IMR-90 (cell line): ENCODE measurements around the gene CAMK2B. TPM values are rescaled to one million over a fixed set of nuclear protein-coding genes. Genes with fewer than 3 reads are reported as not detected.

Source experiments
- ATAC-seq: fragments of 200-7000 bp; cut with Tn5 transposase; 2 replicates; pipeline ENCODE4 v1.9.1; 2020; ENCODE audit warnings: low read depth, mild to moderate bottlenecking, moderate library complexity
- BruUV-seq: library from RNA; stranded (reverse); fragments of 400-500 nt; replicated peaks from 2 replicates; lab custom pipeline; 2021; lab: Mats Ljungman, UMichigan
- CTCF ChIA-PET: fragments of 300-600 bp; formaldehyde crosslinking; extraction: SDS; loops from one replicate; lab custom pipeline; 2021; ENCODE audit warnings: antibody characterized with exemption; lab: Yijun Ruan, JAX
- POLR2A ChIA-PET: fragments of 300-600 bp; sonication (Branson Sonifier 250); formaldehyde crosslinking; loops from one replicate; lab custom pipeline; 2022; ENCODE audit warnings: antibody characterized with exemption; ENCODE audit not compliant: unreplicated experiment; lab: Charles Lee
- DNase-seq: peaks from one replicate; pipeline ENCODE4 v3.0.0; 2013
- H2AFZ ChIP-seq: replicated peaks from 2 replicates; pipeline ENCODE3; 2013; ENCODE audit warnings: low read length, mild to moderate bottlenecking; ENCODE audit not compliant: poor library complexity
- H2AK5ac ChIP-seq: 2 replicates; pipeline ENCODE4 v1.6.1; 2013; ENCODE audit warnings: low read depth, low read length, inconsistent platforms
- H2AK9ac ChIP-seq: replicated peaks from 2 replicates; pipeline ENCODE3; 2013; ENCODE audit warnings: mild to moderate bottlenecking, low read depth, low read length, moderate library complexity; ENCODE audit not compliant: poor library complexity
- H2BK120ac ChIP-seq: 2 replicates; pipeline ENCODE4 v1.6.1; 2013; ENCODE audit warnings: low read depth, low read length, inconsistent platforms
- H2BK15ac ChIP-seq: 3 replicates; pipeline ENCODE4 v1.6.1; 2013; ENCODE audit warnings: low read depth, low read length, inconsistent platforms
- H2BK20ac ChIP-seq: 2 replicates; pipeline ENCODE4 v1.6.1; 2013; ENCODE audit warnings: low read depth, mild to moderate bottlenecking, inconsistent platforms, low read length, moderate library complexity
- H2BK5ac ChIP-seq: 2 replicates; pipeline ENCODE4 v1.6.1; 2013; ENCODE audit warnings: mild to moderate bottlenecking, low read depth, low read length, inconsistent platforms; ENCODE audit not compliant: poor library complexity, severe bottlenecking
- H3K14ac ChIP-seq: replicated peaks from 2 replicates; pipeline ENCODE4 v1.6.1; 2013; ENCODE audit warnings: low read depth, low read length, inconsistent platforms
- H3K18ac ChIP-seq: 2 replicates; pipeline ENCODE4 v1.6.1; 2013; ENCODE audit warnings: low read depth, low read length, control low read depth
- H3K23ac ChIP-seq: 2 replicates; pipeline ENCODE4 v1.6.1; 2013; ENCODE audit warnings: low read depth, low read length, inconsistent platforms
- H3K27ac ChIP-seq: 2 replicates; pipeline ENCODE4 v1.5.1; 2013; ENCODE audit warnings: mild to moderate bottlenecking, control low read depth, low read length; ENCODE audit not compliant: insufficient read depth
- H3K27me3 ChIP-seq: 2 replicates; pipeline ENCODE4 v1.6.1; 2013; ENCODE audit warnings: low read length; ENCODE audit not compliant: control insufficient read depth, insufficient read depth
- H3K36me3 ChIP-seq: 2 replicates; pipeline ENCODE4 v1.6.1; 2013; ENCODE audit warnings: low read length, mixed read lengths; ENCODE audit not compliant: control insufficient read depth, insufficient read depth
- H3K4ac ChIP-seq: 2 replicates; pipeline ENCODE4 v1.6.1; 2013; ENCODE audit warnings: low read depth, low read length, inconsistent platforms
- H3K4me1 ChIP-seq: 2 replicates; pipeline ENCODE4 v1.6.1; 2013; ENCODE audit warnings: low read length, mixed read lengths; ENCODE audit not compliant: control insufficient read depth, insufficient read depth
- H3K4me2 ChIP-seq: 2 replicates; pipeline ENCODE4 v1.6.1; 2013; ENCODE audit warnings: low read depth, mild to moderate bottlenecking, control low read depth, low read length, moderate library complexity
- H3K4me3 ChIP-seq: 2 replicates; pipeline ENCODE4 v1.5.1; 2013; ENCODE audit warnings: low read depth, mild to moderate bottlenecking, control low read depth, low read length, moderate library complexity; ENCODE audit not compliant: insufficient read depth
- H3K56ac ChIP-seq: 2 replicates; pipeline ENCODE4 v1.6.1; 2013; ENCODE audit warnings: low read length, inconsistent platforms; ENCODE audit not compliant: insufficient read depth; ENCODE audit errors: extremely low read depth
- H3K79me1 ChIP-seq, 2 experiments: 2 replicates each; pipeline ENCODE4 v1.6.1; 2013; ENCODE audit warnings: low read length in 2 of 2, inconsistent platforms in 1 of 2, low read depth in 1 of 2
- H3K9ac ChIP-seq: 2 replicates; pipeline ENCODE4 v1.6.1; 2013; ENCODE audit warnings: low read depth, low read length, control low read depth
- H3K9me1 ChIP-seq: 2 replicates; pipeline ENCODE4 v1.6.1; 2013; ENCODE audit warnings: low read length, inconsistent platforms; ENCODE audit not compliant: insufficient read depth
- H3K9me3 ChIP-seq: 2 replicates; pipeline ENCODE4 v1.6.1; 2013; ENCODE audit warnings: low read length; ENCODE audit not compliant: control insufficient read depth, insufficient read depth
- H4K20me1 ChIP-seq: 2 replicates; pipeline ENCODE4 v1.6.1; 2013; ENCODE audit warnings: low read length, inconsistent platforms; ENCODE audit not compliant: insufficient read depth
- H4K5ac ChIP-seq: 2 replicates; pipeline ENCODE4 v1.6.1; 2013; ENCODE audit warnings: mild to moderate bottlenecking, low read depth, low read length, control low read depth
- H4K8ac ChIP-seq, 2 experiments: 2 replicates each; pipeline ENCODE4 v1.6.1; 2013; ENCODE audit warnings: low read depth in 2 of 2, low read length in 2 of 2, control low read depth in 1 of 2, inconsistent platforms in 1 of 2
- H4K91ac ChIP-seq: 2 replicates; pipeline ENCODE4 v1.6.1; 2013; ENCODE audit warnings: low read depth, low read length, inconsistent platforms; ENCODE audit not compliant: insufficient read depth
- CEBPB ChIP-seq: IDR thresholded peaks from 2 replicates; pipeline ENCODE4 v1.6.1; 2012; ENCODE audit warnings: low read depth, low read length, improper control_type of control experiment
- FOS ChIP-seq: fragments of 150-350 bp; IDR thresholded peaks from 2 replicates; pipeline ENCODE4 v1.6.1; 2016; ENCODE audit warnings: low read depth, low read length
- NFE2L2 ChIP-seq: fragments of 150-350 bp; IDR thresholded peaks from 2 replicates; pipeline ENCODE4 v1.6.1; 2016; ENCODE audit warnings: low read depth, mild to moderate bottlenecking, low read length
- POLR2A ChIP-seq: IDR thresholded peaks from 2 replicates; pipeline ENCODE4 v1.6.1; 2012; ENCODE audit warnings: mild to moderate bottlenecking, low read depth, low read length
- RAD21 ChIP-seq: IDR thresholded peaks from 2 replicates; pipeline ENCODE4 v1.6.1; 2012; ENCODE audit warnings: low read length, improper control_type of control experiment
- RCOR1 ChIP-seq: IDR thresholded peaks from 2 replicates; pipeline ENCODE4 v1.6.1; 2012; ENCODE audit warnings: mild to moderate bottlenecking, low read length, improper control_type of control experiment; ENCODE audit not compliant: insufficient replicate concordance
- RFX5 ChIP-seq: IDR thresholded peaks from 2 replicates; pipeline ENCODE4 v1.8.0; 2012; ENCODE audit warnings: low read depth, mild to moderate bottlenecking, low read length, moderate library complexity
- SMC3 ChIP-seq: fragments of 150-350 bp; IDR thresholded peaks from 2 replicates; pipeline ENCODE4 v1.6.1; 2016; ENCODE audit warnings: low read depth, mild to moderate bottlenecking, antibody characterized with exemption, low read length, moderate library complexity
- WGBS, 2 experiments: methylation state at CpG; one replicate each; pipeline versions ENCODE4 v1.1.5 to v1.1.7; 2013; ENCODE audit warnings: missing lambda C conversion rate in 2 of 2; ENCODE audit not compliant: insufficient read length in 1 of 2; ENCODE audit errors: extremely low coverage in 2 of 2; 5-methylcytosine and 5-hydroxymethylcytosine counted together
- dilution Hi-C: fragments of 300-500 bp; cut with HindIII; formaldehyde crosslinking; loops from one replicate; pipeline ENCODE4 v1.14.3; 2018; ENCODE audit warnings: low sequenced_read_pairs; ENCODE audit not compliant: unreplicated experiment
- in situ Hi-C: fragments of 300-500 bp; cut with MboI; formaldehyde crosslinking; loops from 3 replicates; pipeline ENCODE4 v1.14.3; 2019; ENCODE audit warnings: low sequenced_read_pairs, inconsistent platforms, mixed read lengths
- intact Hi-C: fragments of 100-400 bp; cut with micrococcal nuclease; formaldehyde crosslinking; loops from 2 replicates; pipeline ENCODE4 v1.10.0; 2022
- polyA plus RNA-seq, 3 experiments: library from polyadenylated mRNA; depleted of rRNA; stranded (reverse); fragments of >200 nt; gene quantifications; 2 replicates each; pipeline ENCODE4 v1.2.3, GENCODE V29; 2012; ENCODE audit warnings: low replicate concordance in 1 of 3
- total RNA-seq: library from RNA; depleted of rRNA; stranded (reverse); fragments of >200 nt; gene quantifications from 2 replicates; pipeline ENCODE4 v1.2.3, GENCODE V29; 2012
- TF ChIP-seq, protein P1 (sequence below): conservative IDR thresholded peaks from 2 replicates; pipeline ENCODE4 v1.5.1; 2012; ENCODE audit warnings: mild to moderate bottlenecking, low read depth, low read length, improper control_type of control experiment
- TF ChIP-seq, protein P2 (sequence below): fragments of 150-350 bp; IDR thresholded peaks from 2 replicates; pipeline ENCODE4 v1.6.1; 2016; ENCODE audit warnings: low read depth, mild to moderate bottlenecking, low read length, moderate library complexity, borderline replicate concordance

Gene CAMK2B
- total and polyA plus RNA-seq, 2 of the 4 experiments (the other 2 are of a cell fraction), result 0.18 to 0.36 TPM

DNA sequence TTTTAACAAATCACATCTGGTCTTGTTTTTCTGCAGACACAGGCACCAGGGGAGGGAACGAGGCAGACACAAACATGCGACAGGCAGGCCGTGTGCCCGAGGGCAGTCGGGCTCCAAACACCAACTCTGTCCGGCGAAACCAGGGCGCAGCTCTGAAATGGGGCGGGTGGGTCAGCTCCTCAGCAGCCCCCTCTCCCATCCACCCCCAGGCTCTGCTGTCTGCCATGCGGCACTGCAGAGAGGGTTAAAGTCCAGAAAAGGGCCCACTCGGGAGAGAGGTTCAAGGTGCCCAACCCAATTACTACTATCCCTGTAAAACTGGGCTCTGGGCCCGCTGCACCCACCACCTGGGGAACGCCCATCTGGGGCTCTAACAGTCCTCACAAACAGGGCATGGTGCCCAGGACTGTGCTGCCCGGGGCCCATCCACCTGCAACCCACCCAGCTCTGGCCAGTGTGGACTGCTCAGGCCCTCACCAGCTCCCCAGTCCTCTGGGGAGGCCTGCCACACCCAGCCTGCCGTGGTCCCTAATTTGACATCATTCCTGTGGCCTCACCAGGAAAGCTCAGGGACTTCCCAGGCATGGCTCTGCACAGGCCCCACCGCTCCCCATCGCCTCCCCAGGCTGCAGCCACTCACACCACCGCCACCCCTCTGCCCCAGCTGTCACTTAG, 105.9 kb downstream of the CAMK2B start:
- Histone ChIP-seq H3K18ac (no peak overlapping the region), H3K27me3 (peaks cover 19% of the 10 kb centered on the region), H2AFZ (no peak overlapping the region), H3K4me1 (no peaks in the 10 kb centered on the region), H3K36me3 (peaks cover 3% of the 10 kb centered on the region), H2BK5ac (no peak overlapping the region), H3K79me1 (no peaks in the 10 kb centered on the region), H2BK15ac (no peak overlapping the region), H2BK20ac (no peak overlapping the region), H2AK5ac (no peak overlapping the region), H4K20me1 (peaks cover 6% of the 10 kb centered on the region; the same call in 1 of the 2 replicates), H3K9me1 (no peaks in the 10 kb centered on the region), H3K56ac (no peak overlapping the region), H4K8ac (no peak overlapping the region), H3K23ac (no peak overlapping the region), H3K9ac (no peak overlapping the region), H3K4ac (no peak overlapping the region), H4K5ac (no peak overlapping the region), H4K91ac (no peak overlapping the region), H3K27ac (no peak overlapping the region), H3K9me3 (peaks cover 3% of the 10 kb centered on the region), H2AK9ac (no peak overlapping the region), H3K4me3 (no peak overlapping the region), H2BK120ac (no peak overlapping the region), H3K14ac (no peak overlapping the region), H3K4me2 (no peak overlapping the region)
- 83% methylated on average over 4 of the region's 18 CpGs; no CpG with 5 or more reads in 1 of the 2 experiments for WGBS, 2 experiments
- intact Hi-C loops (no loop called here), dilution Hi-C loops (no loop called here), in situ Hi-C loops (no loop called here)
- ChIA-PET CTCF (no interaction called here), POLR2A (interaction anchor here (0.7 kb wide), 1 partner anchor 9 kb away, joined by 10 read pairs; no protein-coding TSS in a partner anchor)
- no peak for DNase-seq
- BruUV-seq, result no TSS peak
- no peak for ATAC-seq
- TF ChIP-seq RAD21, result no peak
- no peak for TF ChIP-seq FOS
- TF ChIP-seq SMC3, result no peak
- no peak for TF ChIP-seq RFX5
- no peak for TF ChIP-seq POLR2A
- no peak for TF ChIP-seq CEBPB
- TF ChIP-seq, protein P1, sequence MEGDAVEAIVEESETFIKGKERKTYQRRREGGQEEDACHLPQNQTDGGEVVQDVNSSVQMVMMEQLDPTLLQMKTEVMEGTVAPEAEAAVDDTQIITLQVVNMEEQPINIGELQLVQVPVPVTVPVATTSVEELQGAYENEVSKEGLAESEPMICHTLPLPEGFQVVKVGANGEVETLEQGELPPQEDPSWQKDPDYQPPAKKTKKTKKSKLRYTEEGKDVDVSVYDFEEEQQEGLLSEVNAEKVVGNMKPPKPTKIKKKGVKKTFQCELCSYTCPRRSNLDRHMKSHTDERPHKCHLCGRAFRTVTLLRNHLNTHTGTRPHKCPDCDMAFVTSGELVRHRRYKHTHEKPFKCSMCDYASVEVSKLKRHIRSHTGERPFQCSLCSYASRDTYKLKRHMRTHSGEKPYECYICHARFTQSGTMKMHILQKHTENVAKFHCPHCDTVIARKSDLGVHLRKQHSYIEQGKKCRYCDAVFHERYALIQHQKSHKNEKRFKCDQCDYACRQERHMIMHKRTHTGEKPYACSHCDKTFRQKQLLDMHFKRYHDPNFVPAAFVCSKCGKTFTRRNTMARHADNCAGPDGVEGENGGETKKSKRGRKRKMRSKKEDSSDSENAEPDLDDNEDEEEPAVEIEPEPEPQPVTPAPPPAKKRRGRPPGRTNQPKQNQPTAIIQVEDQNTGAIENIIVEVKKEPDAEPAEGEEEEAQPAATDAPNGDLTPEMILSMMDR, result no peak
- TF ChIP-seq, protein P2, sequence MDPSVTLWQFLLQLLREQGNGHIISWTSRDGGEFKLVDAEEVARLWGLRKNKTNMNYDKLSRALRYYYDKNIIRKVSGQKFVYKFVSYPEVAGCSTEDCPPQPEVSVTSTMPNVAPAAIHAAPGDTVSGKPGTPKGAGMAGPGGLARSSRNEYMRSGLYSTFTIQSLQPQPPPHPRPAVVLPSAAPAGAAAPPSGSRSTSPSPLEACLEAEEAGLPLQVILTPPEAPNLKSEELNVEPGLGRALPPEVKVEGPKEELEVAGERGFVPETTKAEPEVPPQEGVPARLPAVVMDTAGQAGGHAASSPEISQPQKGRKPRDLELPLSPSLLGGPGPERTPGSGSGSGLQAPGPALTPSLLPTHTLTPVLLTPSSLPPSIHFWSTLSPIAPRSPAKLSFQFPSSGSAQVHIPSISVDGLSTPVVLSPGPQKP, result no peak
- no peak for TF ChIP-seq RCOR1
- no peak for TF ChIP-seq NFE2L2
